Stomach (tissue), 9 donors: Measurements from ENCODE around the gene LRRC75B. TPM values are rescaled to one million over a fixed set of nuclear protein-coding genes. Genes with fewer than 3 reads are reported as not detected.
"Not testable (repeated sequence)": the region's sequence is repeated elsewhere in the genome, so short reads cannot be mapped to it uniquely, and the experiment has no call there.

Source experiments
- DNase-seq, 2 donors: peaks; one replicate each; pipeline versions ENCODE4 v3.0.0 to v3.0.0-alpha.2; 2013 to 2019
- H3K27ac ChIP-seq, 5 donors: fragments of 200-600 bp in 4 of 5; sonication (generic) in 4 of 5; one replicate each; pipeline ENCODE4 v1.5.1; 2013 to 2019; ENCODE audit warnings: mild to moderate bottlenecking in 1 of 5, moderate library complexity in 1 of 5
- H3K27me3 ChIP-seq, 3 donors: fragments of 200-600 bp; sonication (generic); one replicate each; pipeline ENCODE4 v1.5.1; 2017 to 2019; ENCODE audit warnings: mixed run types in 1 of 3
- H3K36me3 ChIP-seq, 4 donors: fragments of 200-600 bp; sonication (generic); 1 replicate in 3 of 4; 2 replicates in 1 of 4; pipeline ENCODE4 v1.5.1; 2016 to 2019
- H3K4me1 ChIP-seq, 4 donors: fragments of 200-600 bp; sonication (generic); one replicate each; pipeline ENCODE4 v1.5.1; 2016 to 2019
- H3K4me3 ChIP-seq, 4 donors: fragments of 200-600 bp; sonication (generic) in 3 of 4; one replicate each; pipeline ENCODE4 v1.5.1; 2016 to 2019; ENCODE audit warnings: mild to moderate bottlenecking in 1 of 4
- H3K9me3 ChIP-seq, 4 donors: fragments of 200-600 bp; sonication (generic); one replicate each; pipeline ENCODE4 v1.5.1; 2016 to 2019
- EP300 ChIP-seq: sonication (generic); formaldehyde crosslinking; IDR thresholded peaks from one replicate; pipeline ENCODE4 v1.6.1; 2017; ENCODE audit warnings: antibody characterized with exemption
- POLR2A ChIP-seq, 4 donors: fragments of 450-650 bp; IDR thresholded peaks; one replicate each; pipeline ENCODE4 v1.6.1; 2016; ENCODE audit warnings: antibody characterized with exemption in 4 of 4, control low read depth in 2 of 4, mild to moderate bottlenecking in 1 of 4, moderate library complexity in 1 of 4
- POLR2AphosphoS5 ChIP-seq, 3 donors: sonication (generic); formaldehyde crosslinking; IDR thresholded peaks; one replicate each; pipeline ENCODE4 v1.6.1; 2016; ENCODE audit warnings: antibody characterized with exemption in 3 of 3
- WGBS, 5 donors: extraction: QIAGEN DNeasy Blood & Tissue Kit in 3 of 5; methylation state at CpG; one replicate each; pipeline versions ENCODE4 v1.1.5 to v1.1.7; 2013 to 2018; 5-methylcytosine and 5-hydroxymethylcytosine counted together
- intact Hi-C: fragments of 100-400 bp; cut with DNase I; formaldehyde crosslinking; loops from one replicate; pipeline ENCODE4 v1.15.1; 2023; ENCODE audit warnings: low total_unique reads
- polyA plus RNA-seq, 3 donors: library from polyadenylated mRNA; stranded (reverse); fragments of 200-250 nt; gene quantifications; one replicate each; pipeline ENCODE4 v1.2.3, GENCODE V29; 2013
- total RNA-seq, 5 donors: library from RNA; depleted of rRNA; stranded (reverse); fragments of >200 nt; gene quantifications; one replicate each; pipeline versions ENCODE4 v1.1.0 to v1.2.3, GENCODE V29; 2014 to 2016
- TF ChIP-seq, protein P1 (sequence below), 7 experiments: fragments of 450-650 bp in 4 of 7; fragments of 200-600 bp in 3 of 7; sonication (generic) in 3 of 7; IDR thresholded peaks; one replicate each; pipeline ENCODE4 v1.5.1; 2016 to 2019; ENCODE audit warnings: antibody characterized with exemption in 7 of 7, control low read depth in 2 of 7, mild to moderate bottlenecking in 1 of 7
- donor health status: healthy with polysubstance abuse.
- donor health status: Bipolar disorder and iron deficiency.
- donor health status: healthy.

The LRRC75B gene
- total and polyA plus RNA-seq, 8 donors = 7.2 to 31.7 (median 25.4) TPM

GRCh38 chr22:24602847-24603769 is 10.2 kb upstream of the LRRC75B start, which contains the start of gene GGT1:
TSS of gene GGT1 (plus strand) at chr22:24603193. CDS start at chr22:24611082, 7,889 bp downstream.
- peak within 1 kb of the TSS; percentile 60 to 69 (median 67) for H3K27ac ChIP-seq
- DNase-seq = peak in 1 of 2 donors; percentile 20
- WGBS, 5 donors = 41 to 63% (median 52%) methylated on average over 14 to 22 of the region's 22 CpGs
- H3K36me3 ChIP-seq, H3K9me3 ChIP-seq, H3K27me3 ChIP-seq, intact Hi-C loops: not testable (repeated sequence)
- H3K4me3 ChIP-seq = peak within 1 kb of the TSS; percentile 30 to 39 (median 31)
- H3K4me1 ChIP-seq = peaks cover 22 to 47% (median 30%) of the 10 kb centered on the region in 4 donors

- Histone ChIP-seq H3K4me1 (peaks cover 22 to 41% (median 30%) of the 10 kb centered on the region in 4 donors), H3K27ac (peak overlapping the region; percentile 59 to 69 (median 62))
- H3K27me3 ChIP-seq, H3K9me3 ChIP-seq, DNase-seq, H3K36me3 ChIP-seq, intact Hi-C loops, H3K4me3 ChIP-seq: not testable (repeated sequence)
- 73 to 85% (median 75%) methylated on average over 8 to 11 of the region's 11 CpGs for WGBS, 5 donors
Observed at GRCh38 chr22:24602105-24602749, 9.4 kb upstream of the LRRC75B start.

GRCh38 chr22:24601217-24602104 is 8.6 kb upstream of the LRRC75B start:
- intact Hi-C loops = no loop called here
- no peaks in the 10 kb centered on the region for H3K9me3 ChIP-seq
- DNase-seq = peak; percentile 72 to 97
- no peaks in the 10 kb centered on the region for H3K36me3 ChIP-seq
- TF ChIP-seq POLR2A (IDR thresholded peaks at IDR 0.05) (no peak), POLR2AphosphoS5 (IDR thresholded peaks at IDR 0.05) (peak in 2 of 3 donors; percentile 73 to 74)
- no peaks in the 10 kb centered on the region for H3K27me3 ChIP-seq
- no peak overlapping the region for H3K4me3 ChIP-seq
- H3K27ac ChIP-seq = peak overlapping the region; percentile 59 to 69 (median 62)
- peaks cover 22 to 41% (median 30%) of the 10 kb centered on the region in 4 donors for H3K4me1 ChIP-seq
- WGBS, 5 donors = 45 to 67% (median 46%) methylated on average over 8 to 12 of the region's 12 CpGs

GRCh38 chr22:24599958-24600715 is 7.3 kb upstream of the LRRC75B start:
- H3K27me3 ChIP-seq, H3K36me3 ChIP-seq, H3K4me3 ChIP-seq, intact Hi-C loops, H3K27ac ChIP-seq, H3K9me3 ChIP-seq, DNase-seq: not testable (repeated sequence)
- peaks cover 22 to 41% (median 34%) of the 10 kb centered on the region in 4 donors for H3K4me1 ChIP-seq
- 80 to 88% (median 82%) methylated on average over 3 of the region's 3 CpGs for whole genome bisulfite sequencing, 5 donors

DNA sequence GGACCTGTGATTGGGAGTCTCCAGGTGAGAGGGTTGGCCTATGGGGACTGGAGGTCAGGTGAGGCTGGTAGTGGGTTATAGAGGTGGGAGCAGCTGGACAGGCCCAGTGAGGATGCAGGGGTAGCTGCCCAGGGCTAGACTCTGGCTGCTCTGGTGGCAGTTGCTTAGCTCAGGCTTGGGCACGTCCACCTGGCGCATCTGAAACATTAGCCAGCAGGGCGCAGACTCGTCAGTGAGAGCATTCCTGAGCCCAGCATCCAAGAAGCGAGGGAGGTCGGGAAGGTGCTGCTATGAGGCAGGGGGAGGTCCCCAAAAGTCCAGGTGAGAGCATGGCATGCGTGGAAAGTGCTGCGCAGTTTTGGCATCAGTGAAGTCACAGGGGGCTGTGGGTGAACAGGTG is 6.6 kb upstream of the LRRC75B start:
- Histone ChIP-seq H3K27ac (no peak overlapping the region), H3K4me1 (peaks cover 22 to 44% (median 40%) of the 10 kb centered on the region in 4 donors), H3K4me3 (no peak overlapping the region), H3K27me3 (no peaks in the 10 kb centered on the region), H3K9me3 (no peaks in the 10 kb centered on the region), H3K36me3 (no peaks in the 10 kb centered on the region)
- TF ChIP-seq, protein P1, sequence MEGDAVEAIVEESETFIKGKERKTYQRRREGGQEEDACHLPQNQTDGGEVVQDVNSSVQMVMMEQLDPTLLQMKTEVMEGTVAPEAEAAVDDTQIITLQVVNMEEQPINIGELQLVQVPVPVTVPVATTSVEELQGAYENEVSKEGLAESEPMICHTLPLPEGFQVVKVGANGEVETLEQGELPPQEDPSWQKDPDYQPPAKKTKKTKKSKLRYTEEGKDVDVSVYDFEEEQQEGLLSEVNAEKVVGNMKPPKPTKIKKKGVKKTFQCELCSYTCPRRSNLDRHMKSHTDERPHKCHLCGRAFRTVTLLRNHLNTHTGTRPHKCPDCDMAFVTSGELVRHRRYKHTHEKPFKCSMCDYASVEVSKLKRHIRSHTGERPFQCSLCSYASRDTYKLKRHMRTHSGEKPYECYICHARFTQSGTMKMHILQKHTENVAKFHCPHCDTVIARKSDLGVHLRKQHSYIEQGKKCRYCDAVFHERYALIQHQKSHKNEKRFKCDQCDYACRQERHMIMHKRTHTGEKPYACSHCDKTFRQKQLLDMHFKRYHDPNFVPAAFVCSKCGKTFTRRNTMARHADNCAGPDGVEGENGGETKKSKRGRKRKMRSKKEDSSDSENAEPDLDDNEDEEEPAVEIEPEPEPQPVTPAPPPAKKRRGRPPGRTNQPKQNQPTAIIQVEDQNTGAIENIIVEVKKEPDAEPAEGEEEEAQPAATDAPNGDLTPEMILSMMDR (IDR thresholded peaks at IDR 0.05) = no peak
- TF ChIP-seq EP300 (no peak), POLR2AphosphoS5 (IDR thresholded peaks at IDR 0.05) (no peak), POLR2A (IDR thresholded peaks at IDR 0.05) (no peak)
- no peak for DNase-seq
- intact Hi-C loops = no loop called here
- WGBS, 5 donors = 76 to 80% (median 77%) methylated on average over 7 to 8 of the region's 8 CpGs

- 85 to 93% (median 90%) methylated on average over 9 of the region's 9 CpGs for WGBS, 5 donors
- H3K4me3 ChIP-seq, H3K27me3 ChIP-seq, intact Hi-C loops, DNase-seq, H3K36me3 ChIP-seq, H3K9me3 ChIP-seq, H3K27ac ChIP-seq: not testable (repeated sequence)
- peaks cover 22 to 43% (median 41%) of the 10 kb centered on the region in 4 donors for H3K4me1 ChIP-seq
Observed at GRCh38 chr22:24597076-24597475, 4.2 kb upstream of the LRRC75B start.
